H1 (cell line): ENCODE data around the gene TSPAN16. TPM values are rescaled to one million over a fixed set of nuclear protein-coding genes. Genes with fewer than 3 reads are reported as not detected.
A peak's percentile ranks its signal among the peaks of the same experiment; 100 is the strongest.

ENCODE experiments used
- CTCF ChIA-PET: fragments of 300-600 bp; sonication (Branson Sonifier 250); formaldehyde crosslinking; loops from one replicate; lab custom pipeline; 2021; ENCODE audit not compliant: partially characterized antibody; lab: Charles Lee
- POLR2A ChIA-PET: fragments of 300-600 bp; sonication (Branson Sonifier 250); formaldehyde crosslinking; loops from one replicate; lab custom pipeline; 2021; ENCODE audit warnings: inconsistent platforms; ENCODE audit not compliant: partially characterized antibody; lab: Charles Lee
- DNase-seq, 2 experiments: peaks; one replicate each; pipeline versions ENCODE4 v3.0.0 to v3.0.0-alpha.2; 2010 to 2022; ENCODE audit warnings: low spot score in 2 of 2, low read depth in 1 of 2, mixed read lengths in 1 of 2
- FAIRE-seq: peaks from 2 replicates; lab custom pipeline; 2011; peaks lifted over from hg19 to GRCh38; lab: Jason Lieb, UNC
- H2AFZ ChIP-seq: 2 replicates; pipeline ENCODE4 v1.8.1; 2012; ENCODE audit warnings: low read length, inconsistent platforms
- H2AK5ac ChIP-seq: 2 replicates; pipeline ENCODE4 v1.6.1; 2013; ENCODE audit warnings: low read depth, low read length
- H2BK120ac ChIP-seq: replicated peaks from 2 replicates; pipeline ENCODE3; 2013; ENCODE audit warnings: low read depth, low read length, inconsistent platforms
- H2BK12ac ChIP-seq: 2 replicates; pipeline ENCODE4 v1.6.1; 2013; ENCODE audit warnings: low read depth, low read length
- H2BK15ac ChIP-seq: 2 replicates; pipeline ENCODE4 v1.6.1; 2013; ENCODE audit warnings: low read length
- H2BK20ac ChIP-seq: 2 replicates; pipeline ENCODE4 v1.6.1; 2013; ENCODE audit warnings: low read length
- H2BK5ac ChIP-seq: 2 replicates; pipeline ENCODE4 v1.6.1; 2013; ENCODE audit warnings: low read depth, low read length
- H3K14ac ChIP-seq: 2 replicates; pipeline ENCODE4 v1.6.1; 2013; ENCODE audit warnings: inconsistent platforms; ENCODE audit not compliant: insufficient read length
- H3K18ac ChIP-seq: 2 replicates; pipeline ENCODE4 v1.6.1; 2013; ENCODE audit warnings: low read length; ENCODE audit errors: extremely low read depth
- H3K23ac ChIP-seq: 2 replicates; pipeline ENCODE4 v1.6.1; 2013; ENCODE audit warnings: inconsistent platforms; ENCODE audit not compliant: insufficient read length
- H3K23me2 ChIP-seq: 2 replicates; pipeline ENCODE4 v1.6.1; 2013; ENCODE audit warnings: low read depth, low read length
- H3K27ac ChIP-seq: 2 replicates; pipeline ENCODE4 v1.6.1; 2011; ENCODE audit warnings: low read depth, low read length, inconsistent platforms
- H3K27me3 ChIP-seq, 4 experiments: replicated peaks in 1 of 4; 1 replicate in 1 of 4; 2 replicates in 3 of 4; pipeline versions ENCODE4 v1.6.1 to v1.8.1; 2011 to 2013; ENCODE audit warnings: low read length in 3 of 4, mild to moderate bottlenecking in 3 of 4, inconsistent platforms in 2 of 4, mixed read lengths in 2 of 4, moderate library complexity in 1 of 4; ENCODE audit not compliant: control insufficient read depth in 3 of 4, insufficient read depth in 3 of 4; ENCODE audit errors: extremely low read depth in 1 of 4
- H3K36me3 ChIP-seq, 4 experiments: 2 replicates each; pipeline versions ENCODE4 v1.6.1 to v1.8.1; 2011 to 2013; ENCODE audit warnings: mild to moderate bottlenecking in 4 of 4, low read length in 3 of 4, moderate library complexity in 2 of 4, control low read depth in 1 of 4, inconsistent platforms in 1 of 4; ENCODE audit not compliant: insufficient read depth in 4 of 4, control insufficient read depth in 2 of 4
- H3K4ac ChIP-seq: replicated peaks from 2 replicates; pipeline ENCODE3; 2013; ENCODE audit warnings: low read length, low read depth, mixed read lengths, inconsistent platforms; ENCODE audit not compliant: insufficient read length
- H3K4me1 ChIP-seq, 4 experiments: replicated peaks in 1 of 4; 1 replicate in 1 of 4; 2 replicates in 3 of 4; pipeline versions ENCODE4 v1.6.1 to v1.8.1; 2011 to 2013; ENCODE audit warnings: low read length in 3 of 4, inconsistent platforms in 2 of 4, mixed read lengths in 1 of 4; ENCODE audit not compliant: insufficient read depth in 4 of 4, control insufficient read depth in 3 of 4
- H3K4me2 ChIP-seq, 2 experiments: 2 replicates each; pipeline versions ENCODE4 v1.6.1 to v1.8.1; 2011 to 2013; ENCODE audit warnings: low read depth in 2 of 2, low read length in 2 of 2, control low read depth in 1 of 2, inconsistent platforms in 1 of 2, mild to moderate bottlenecking in 1 of 2; ENCODE audit not compliant: insufficient read depth in 1 of 2
- H3K4me3 ChIP-seq, 4 experiments: fragments of 200-600, 300-600 bp in 1 of 4; sonication (generic), shearing (Covaris generic), sonication (Bioruptor Twin) in 1 of 4; 2 replicates each; pipeline versions ENCODE4 v1.5.1 to v1.8.1; 2011 to 2016; ENCODE audit warnings: low read length in 4 of 4, low read depth in 3 of 4, control low read depth in 2 of 4, inconsistent platforms in 2 of 4, mild to moderate bottlenecking in 2 of 4, mixed read lengths in 1 of 4, moderate library complexity in 1 of 4; ENCODE audit not compliant: insufficient read depth in 2 of 4; ENCODE audit errors: extremely low read depth in 1 of 4
- H3K56ac ChIP-seq: replicated peaks from 2 replicates; pipeline ENCODE3; 2013; ENCODE audit warnings: low read depth, mild to moderate bottlenecking, mixed read lengths, low read length, inconsistent platforms; ENCODE audit not compliant: insufficient read length
- H3K79me1 ChIP-seq: 2 replicates; pipeline ENCODE4 v1.6.1; 2013; ENCODE audit warnings: low read depth, low read length, control low read depth
- H3K79me2 ChIP-seq, 2 experiments: 2 replicates each; pipeline versions ENCODE4 v1.6.1 to v1.8.1; 2012 to 2013; ENCODE audit warnings: low read length in 2 of 2, mild to moderate bottlenecking in 2 of 2, inconsistent platforms in 1 of 2; ENCODE audit not compliant: insufficient read depth in 2 of 2, control insufficient read depth in 1 of 2
- H3K9ac ChIP-seq, 4 experiments: replicated peaks in 1 of 4; 1 replicate in 1 of 4; 2 replicates in 3 of 4; pipeline versions ENCODE4 v1.6.1 to v1.8.1; 2011 to 2013; ENCODE audit warnings: low read depth in 3 of 4, low read length in 3 of 4, control low read depth in 2 of 4, mild to moderate bottlenecking in 2 of 4, moderate library complexity in 2 of 4, inconsistent platforms in 1 of 4; ENCODE audit errors: extremely low read depth in 1 of 4
- H3K9me3 ChIP-seq, 2 experiments: 2 replicates each; pipeline versions ENCODE4 v1.6.1 to v1.8.1; 2012 to 2013; ENCODE audit warnings: mild to moderate bottlenecking in 2 of 2, moderate library complexity in 2 of 2, control low read depth in 1 of 2, inconsistent platforms in 1 of 2, low read depth in 1 of 2, low read length in 1 of 2, mixed read lengths in 1 of 2; ENCODE audit not compliant: insufficient read depth in 2 of 2
- H4K20me1 ChIP-seq, 2 experiments: replicated peaks in 1 of 2; 2 replicates each; pipeline versions ENCODE3 to v1.8.1; 2011 to 2013; ENCODE audit warnings: inconsistent platforms in 2 of 2, low read length in 2 of 2, mild to moderate bottlenecking in 1 of 2; ENCODE audit not compliant: insufficient read depth in 2 of 2, control insufficient read depth in 1 of 2
- H4K5ac ChIP-seq: 2 replicates; pipeline ENCODE4 v1.6.1; 2013; ENCODE audit warnings: low read length, low read depth, mixed read lengths, inconsistent platforms; ENCODE audit not compliant: insufficient read length
- H4K8ac ChIP-seq: 2 replicates; pipeline ENCODE4 v1.8.0; 2013; ENCODE audit warnings: mild to moderate bottlenecking, moderate library complexity, low read length, inconsistent platforms; ENCODE audit not compliant: insufficient read depth; ENCODE audit errors: extremely low read depth
- H4K91ac ChIP-seq: replicated peaks from 2 replicates; pipeline ENCODE3; 2013; ENCODE audit warnings: low read length, mixed read lengths, inconsistent platforms; ENCODE audit not compliant: insufficient read length
- CEBPB ChIP-seq: IDR thresholded peaks from 2 replicates; pipeline ENCODE4 v1.6.1; 2012; ENCODE audit warnings: low read depth, low read length
- EP300 ChIP-seq, 2 experiments: IDR thresholded peaks; 1 replicate in 1 of 2; 2 replicates in 1 of 2; pipeline ENCODE4 v1.6.1; 2011 to 2012; ENCODE audit warnings: low read depth in 2 of 2, low read length in 2 of 2, mild to moderate bottlenecking in 2 of 2, borderline replicate concordance in 1 of 2, inconsistent platforms in 1 of 2, moderate library complexity in 1 of 2
- FOSL1 ChIP-seq: IDR thresholded peaks from 2 replicates; pipeline ENCODE4 v1.6.1; 2011; ENCODE audit warnings: mild to moderate bottlenecking, low read depth, low read length, moderate library complexity; ENCODE audit not compliant: insufficient read depth
- GABPA ChIP-seq: IDR thresholded peaks from 2 replicates; pipeline ENCODE4 v1.6.1; 2011; ENCODE audit warnings: mild to moderate bottlenecking, low read length, moderate library complexity, borderline replicate concordance; ENCODE audit not compliant: insufficient read depth
- KDM1A ChIP-seq: fragments of 200-600, 300-600 bp; sonication (generic); IDR thresholded peaks from 2 replicates; pipeline ENCODE4 v1.7.1; 2016; ENCODE audit warnings: mild to moderate bottlenecking, low read length, borderline replicate concordance
- NRF1 ChIP-seq: IDR thresholded peaks from 2 replicates; pipeline ENCODE4 v1.6.1; 2011; ENCODE audit warnings: mild to moderate bottlenecking, low read depth, low read length, improper control_type of control experiment
- PHF8 ChIP-seq: fragments of 200-600 bp; sonication (generic); conservative IDR thresholded peaks from 2 replicates; pipeline ENCODE4 v1.7.1; 2012; ENCODE audit warnings: low read depth, mild to moderate bottlenecking, inconsistent platforms, low read length, moderate library complexity
- RBBP5 ChIP-seq: IDR thresholded peaks from 2 replicates; pipeline ENCODE4 v1.7.1; 2012; ENCODE audit warnings: low read depth, mild to moderate bottlenecking, inconsistent platforms, low read length, moderate library complexity, borderline replicate concordance
- SAP30 ChIP-seq: fragments of 300-600 bp; sonication (generic); IDR thresholded peaks from 2 replicates; pipeline ENCODE4 v1.7.1; 2012; ENCODE audit warnings: low read length, moderate library complexity, mild to moderate bottlenecking, inconsistent platforms; ENCODE audit not compliant: insufficient read depth, insufficient replicate concordance
- SRF ChIP-seq: IDR thresholded peaks from 2 replicates; pipeline ENCODE4 v1.6.1; 2011; ENCODE audit warnings: mild to moderate bottlenecking, low read depth, low read length, moderate library complexity
- TCF12 ChIP-seq: IDR thresholded peaks from 2 replicates; pipeline ENCODE4 v1.6.1; 2011; ENCODE audit warnings: low read depth, mild to moderate bottlenecking, low read length
- WGBS, 2 experiments: shearing (Covaris generic) in 1 of 2; methylation state at CpG; one replicate each; pipeline versions ENCODE4 v1.1.6 to v1.1.7; 2013 to 2015; ENCODE audit warnings: low lambda C conversion rate in 2 of 2, mixed read lengths in 2 of 2, inconsistent platforms in 1 of 2, low coverage in 1 of 2, missing lambda C conversion rate in 1 of 2; ENCODE audit not compliant: insufficient replicate concordance in 2 of 2, insufficient coverage in 1 of 2, insufficient read length in 1 of 2; ENCODE audit errors: extremely low coverage in 1 of 2, missing lambda C conversion rate in 1 of 2; 5-methylcytosine and 5-hydroxymethylcytosine counted together
- polyA plus RNA-seq, 7 experiments: library from polyadenylated mRNA; depleted of rRNA in 3 of 7; stranded (reverse) in 5 of 7; unstranded in 2 of 7; fragments of >200 nt in 5 of 7; fragments of 200-250 nt in 2 of 7; gene quantifications; 1 replicate in 5 of 7; 2 replicates in 1 of 7; 4 replicates in 1 of 7; pipeline versions ENCODE4 v1.2.1 to v1.2.3, GENCODE V29; 2011 to 2013; ENCODE audit warnings: missing spikeins in 2 of 7, mixed read lengths in 2 of 7
- total RNA-seq: library from RNA; stranded (reverse); fragmentation: NEBNext Ultra II Directional; extraction: Animal tissue kit (Norgen Biotek cat#: 25700); gene quantifications from 2 replicates; pipeline ENCODE4 v1.2.1, GENCODE V29; 2021

The TSPAN16 gene
- total and polyA plus RNA-seq, 2 of the 8 experiments (the other 6 are each of a cell fraction or from before 2014, with no cell fraction given) = not detected

DNA sequence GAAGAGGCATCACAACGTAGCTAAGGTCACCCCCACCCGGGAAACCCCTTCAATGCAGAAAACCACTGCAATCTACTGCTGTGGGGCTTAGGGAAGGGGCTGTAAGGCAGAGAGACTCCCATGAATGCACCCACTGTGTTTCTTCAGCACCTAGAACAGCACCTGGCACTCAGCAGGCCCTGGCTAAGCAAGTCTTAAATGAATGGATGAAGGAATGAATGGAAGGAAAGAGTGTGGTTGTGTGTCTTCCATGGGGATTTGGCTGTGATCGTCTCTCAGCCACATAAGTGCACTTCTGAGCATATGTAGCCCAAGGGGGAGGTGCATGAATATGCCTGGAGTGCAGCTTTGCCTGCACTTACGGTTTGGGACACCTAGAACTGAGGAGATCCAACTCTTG, 53.2 kb downstream of the TSPAN16 start:
- H3K4me3 ChIP-seq = no peak overlapping the region
- no peak overlapping the region for H3K56ac ChIP-seq
- no peak overlapping the region for H3K4me2 ChIP-seq
- H2BK20ac ChIP-seq = no peak overlapping the region
- TF ChIP-seq NRF1 = no peak
- TF ChIP-seq EP300 (IDR thresholded peaks at IDR 0.05; ENCODE audit: borderline replicate concordance in 1 of 2, low read depth in 2 of 2, low read length in 2 of 2) = no peak
- no peak for TF ChIP-seq RBBP5
- TF ChIP-seq SRF = no peak
- no peak for TF ChIP-seq GABPA
- TF ChIP-seq CEBPB = no peak
- no peak for TF ChIP-seq KDM1A
- TF ChIP-seq PHF8 = no peak
- TF ChIP-seq FOSL1 = no peak
- TF ChIP-seq TCF12 = no peak
- TF ChIP-seq SAP30 = no peak
- no peaks in the 10 kb centered on the region for H4K20me1 ChIP-seq
- H2BK120ac ChIP-seq = no peak overlapping the region
- peaks cover 0 to 3% of the 10 kb centered on the region in 2 experiments; a peak in 1 of 4 replicates for H3K79me2 ChIP-seq
- H3K9me3 ChIP-seq = peaks cover 0 to 6% of the 10 kb centered on the region in 2 experiments; a peak in 1 of 4 replicates
- no peak overlapping the region for H2BK15ac ChIP-seq
- H2AFZ ChIP-seq = no peak overlapping the region
- POLR2A ChIA-PET = interaction anchor here (1.0 kb wide), 1 partner anchor 33 kb away, joined by 3 read pairs; no protein-coding TSS in a partner anchor
- no peak for FAIRE-seq
- no peak overlapping the region for H3K14ac ChIP-seq
- H3K4me1 ChIP-seq = peaks cover 0 to 10% (median 6%) of the 10 kb centered on the region in 4 experiments; a peak in 5 of 7 replicates
- no peak overlapping the region for H3K18ac ChIP-seq
- 83% methylated on average over 4 of the region's 4 CpGs; no CpG with 5 or more reads in 1 of the 2 experiments for WGBS, 2 experiments
- CTCF ChIA-PET = interaction anchor here (0.6 to 1.5 kb wide), 3 partner anchors 12 to 133 kb away, joined by 3 to 4 read pairs (median 3); no protein-coding TSS in a partner anchor
- H4K8ac ChIP-seq = no peak overlapping the region
- H2BK12ac ChIP-seq = no peak overlapping the region
- 0 out of 2 replicates have a peak overlapping the region, but pooled peaks have one; percentile 53 for H2AK5ac ChIP-seq
- H4K91ac ChIP-seq = peak overlapping the region; percentile 26
- no peaks in the 10 kb centered on the region; a peak in 1 of 7 replicates for H3K27me3 ChIP-seq
- H3K27ac ChIP-seq = no peak overlapping the region
- DNase-seq = no peak
- H3K79me1 ChIP-seq = peaks cover 5% of the 10 kb centered on the region; the same call in 1 of the 2 replicates
- H3K23ac ChIP-seq = no peak overlapping the region
- peaks cover 14% of the 10 kb centered on the region for H3K23me2 ChIP-seq
- H3K9ac ChIP-seq = no peak overlapping the region
- H3K4ac ChIP-seq = no peak overlapping the region
- H4K5ac ChIP-seq = no peak overlapping the region
- no peaks in the 10 kb centered on the region for H3K36me3 ChIP-seq
- H2BK5ac ChIP-seq = no peak overlapping the region
